Urothelium cell line (cell line): Measurements from ENCODE around the gene TMEM60.
A peak's percentile ranks its signal among the peaks of the same experiment; 100 is the strongest.

Experiments used
- DNase-seq: peaks from one replicate; pipeline ENCODE4 v3.0.0; 2011; ENCODE audit warnings: low spot score, mixed read lengths
- FAIRE-seq: peaks from 2 replicates; lab custom pipeline; 2011; peaks lifted over from hg19 to GRCh38; lab: Jason Lieb, UNC

TMEM60 gene

GRCh38 chr7:77782383-77782782 is 15.9 kb downstream of the TMEM60 start:
- no peak for FAIRE-seq
- DNase-seq = no peak

GRCh38 chr7:77778535-77778934 is 19.7 kb downstream of the TMEM60 start:
- FAIRE-seq = no peak
- no peak for DNase-seq

GRCh38 chr7:77771901-77772300 is 26.3 kb downstream of the TMEM60 start:
- no peak for DNase-seq
- FAIRE-seq = no peak

GRCh38 chr7:77770316-77770715 is 27.9 kb downstream of the TMEM60 start:
- DNase-seq (no peak), FAIRE-seq (no peak)

GRCh38 chr7:77766801-77767605 is 31.2 kb downstream of the TMEM60 start:
- DNase-seq (no peak), FAIRE-seq (no peak)

GRCh38 chr7:77765906-77766800 is 32.1 kb downstream of the TMEM60 start:
- FAIRE-seq = no peak
- no peak for DNase-seq

GRCh38 chr7:77765481-77765880 is 32.8 kb downstream of the TMEM60 start:
- FAIRE-seq = no peak

GRCh38 chr7:77760809-77761453 is 37.3 kb downstream of the TMEM60 start:
- no peak for FAIRE-seq

More at GRCh38 chr7:77765481-77765880, 32.8 kb downstream of the TMEM60 start:
- DNase-seq = no peak

GRCh38 chr7:77759294-77759889 is 38.8 kb downstream of the TMEM60 start:
- peak; percentile 48 for DNase-seq
- no peak for FAIRE-seq

More at GRCh38 chr7:77760809-77761453, 37.3 kb downstream of the TMEM60 start:
- no peak for DNase-seq

GRCh38 chr7:77757589-77757988 is 40.6 kb downstream of the TMEM60 start:
- DNase-seq (no peak), FAIRE-seq (no peak)

- no peak for DNase-seq
- peak; percentile 27 for FAIRE-seq
Observed at GRCh38 chr7:77753173-77753572, 45.1 kb downstream of the TMEM60 start.

- DNase-seq (no peak), FAIRE-seq (no peak)
Observed at GRCh38 chr7:77752016-77752415, 46.2 kb downstream of the TMEM60 start.

GRCh38 chr7:77747718-77748117 is 50.5 kb downstream of the TMEM60 start:
- no peak for FAIRE-seq
- DNase-seq = no peak

GRCh38 chr7:77747178-77747577 is 51.1 kb downstream of the TMEM60 start:
- no peak for FAIRE-seq

GRCh38 chr7:77746824-77747165 is 51.4 kb downstream of the TMEM60 start:
- no peak for FAIRE-seq
- DNase-seq = no peak

More at GRCh38 chr7:77747178-77747577, 51.1 kb downstream of the TMEM60 start:
- no peak for DNase-seq

- DNase-seq = no peak
- FAIRE-seq = no peak
Observed at GRCh38 chr7:77746164-77746823, 51.9 kb downstream of the TMEM60 start.

GRCh38 chr7:77745746-77746145 is 52.5 kb downstream of the TMEM60 start:
- DNase-seq = no peak

More at GRCh38 chr7:77745746-77746145, 52.5 kb downstream of the TMEM60 start:
- no peak for FAIRE-seq
